NCI-H2171 (cell line): ENCODE results near the gene TGFBR2.
"Not testable (repeated sequence)": the region's sequence is repeated elsewhere in the genome, so short reads cannot be mapped to it uniquely, and the experiment has no call there.

Source experiments
- DNase-seq: peaks from one replicate; lab custom pipeline; 2025; lab: John Stamatoyannopoulos, UW

Gene TGFBR2

DNA sequence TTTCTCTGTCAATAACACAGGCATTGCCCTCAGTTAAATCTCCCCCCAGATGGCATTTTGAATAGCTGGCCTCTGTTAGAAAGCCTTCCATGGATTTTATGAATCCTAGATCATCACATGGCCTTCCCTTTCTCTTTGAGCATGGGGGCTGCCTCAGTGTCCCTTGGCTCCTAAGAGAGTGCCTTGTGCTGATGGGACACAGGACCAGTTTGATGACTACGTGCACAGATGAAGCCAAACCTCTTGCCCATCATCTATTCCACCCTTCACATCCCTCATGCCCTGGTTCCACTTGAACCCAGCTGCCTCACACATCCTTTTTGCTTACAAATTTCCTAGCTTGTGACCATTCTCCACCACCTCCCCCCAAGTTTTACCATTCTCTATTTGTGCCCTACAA lies 12.9 kb downstream of the TGFBR2 start:
- DNase-seq: no peak

DNA sequence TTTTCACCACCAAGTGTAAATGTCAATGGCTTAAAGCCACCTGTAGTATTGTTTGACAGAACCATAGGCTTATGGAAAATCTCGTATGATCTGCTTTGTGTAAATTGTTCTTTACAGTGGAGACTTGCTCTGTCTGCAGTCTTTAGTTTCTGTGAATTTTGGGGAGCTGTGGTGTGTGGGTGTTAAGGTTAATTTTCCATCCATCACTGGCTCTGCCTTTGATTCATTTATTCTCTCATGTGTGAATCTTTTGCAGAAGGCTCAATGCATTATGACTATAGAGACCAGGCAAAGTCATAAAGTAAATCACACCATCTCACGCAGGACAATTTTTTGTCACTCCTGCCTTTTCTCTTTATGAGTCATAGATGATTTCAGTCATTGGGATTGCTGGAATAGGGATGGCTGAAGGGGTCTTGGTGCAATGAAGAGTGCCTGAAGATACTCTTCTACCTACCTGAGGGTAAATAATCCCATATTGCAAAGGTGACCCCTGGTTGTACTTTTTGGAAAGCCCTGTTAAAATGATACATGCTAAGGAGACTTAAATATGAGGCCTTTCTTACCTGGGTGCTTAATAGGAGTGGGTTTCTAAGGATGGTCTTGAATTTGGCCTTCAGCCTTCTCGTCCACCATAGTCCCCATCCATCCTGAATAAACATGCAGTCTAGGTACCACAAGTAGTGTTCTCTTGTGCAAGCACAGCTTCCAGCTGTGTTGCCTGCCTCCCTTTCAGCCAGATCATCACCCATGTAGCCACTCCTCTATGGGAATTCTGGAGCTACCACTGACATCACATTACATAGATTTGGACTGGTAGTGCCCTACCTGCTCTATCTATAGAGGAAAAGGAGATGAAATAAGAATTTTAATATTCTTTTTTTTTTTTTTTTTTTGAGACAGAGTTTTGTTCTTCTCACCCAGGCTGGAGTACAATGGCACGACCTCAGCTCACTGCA lies 14.3 kb downstream of the TGFBR2 start:
- no peak for DNase-seq

DNA sequence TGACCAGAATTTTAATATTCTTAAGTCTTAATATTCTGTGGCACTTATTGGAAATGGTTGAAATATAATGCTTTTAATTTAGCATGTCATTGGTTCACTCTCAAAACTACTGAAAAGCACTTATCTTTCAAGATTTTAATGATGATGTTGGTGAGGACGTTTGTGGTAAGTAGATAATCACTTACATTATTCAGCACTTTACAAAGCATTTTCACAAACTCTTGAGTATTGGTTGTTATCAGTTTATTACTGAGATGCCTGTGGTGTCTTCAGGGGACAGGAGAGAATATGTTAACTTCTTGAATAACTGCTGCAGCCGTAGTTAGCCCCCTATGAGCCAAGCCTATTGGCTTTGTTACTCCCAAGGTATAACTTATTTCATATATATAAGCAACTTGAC lies 15.2 kb downstream of the TGFBR2 start:
- no peak for DNase-seq

- no peak for DNase-seq
Measured at GRCh38 chr3:30622047-30622545, 15.7 kb downstream of the TGFBR2 start.

DNA sequence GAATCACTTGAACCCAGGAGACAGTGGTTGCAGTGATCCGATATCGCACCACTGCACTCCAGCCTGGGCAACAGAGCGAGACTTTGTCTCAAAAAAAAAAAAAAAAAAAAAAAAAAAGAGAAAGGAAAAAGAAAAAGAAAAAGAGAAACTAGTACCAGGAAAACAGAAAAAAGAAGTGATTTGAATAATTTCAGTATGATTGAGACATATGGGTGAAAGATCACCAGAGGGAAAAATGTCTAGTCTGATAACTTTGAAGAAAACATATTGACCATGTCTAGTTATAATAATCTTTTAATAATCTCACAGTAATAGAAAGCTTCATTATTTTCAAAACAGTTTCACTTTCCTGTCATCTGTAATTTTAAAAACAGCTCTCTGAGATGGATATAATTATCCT lies 16.4 kb downstream of the TGFBR2 start:
- no peak for DNase-seq

DNA sequence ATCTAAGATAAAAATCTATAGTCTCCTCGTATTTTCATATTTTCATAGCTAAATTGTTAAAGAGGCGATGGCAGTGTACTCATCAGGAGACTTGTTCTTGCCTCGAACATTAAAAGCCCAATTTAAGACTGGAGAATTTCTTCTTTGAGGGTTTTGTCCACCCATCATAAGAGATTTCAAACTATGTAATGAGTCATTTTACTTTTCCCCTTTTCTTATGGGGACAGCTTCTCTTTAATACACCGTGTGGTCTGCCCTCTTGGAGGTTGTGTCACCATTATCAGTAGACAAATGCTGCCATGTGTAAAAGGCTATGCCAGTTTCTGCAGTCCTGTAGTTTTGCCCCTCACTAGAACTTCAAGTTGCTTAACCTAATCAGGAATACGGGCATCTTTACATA lies 16.9 kb downstream of the TGFBR2 start:
- DNase-seq: no peak

DNA sequence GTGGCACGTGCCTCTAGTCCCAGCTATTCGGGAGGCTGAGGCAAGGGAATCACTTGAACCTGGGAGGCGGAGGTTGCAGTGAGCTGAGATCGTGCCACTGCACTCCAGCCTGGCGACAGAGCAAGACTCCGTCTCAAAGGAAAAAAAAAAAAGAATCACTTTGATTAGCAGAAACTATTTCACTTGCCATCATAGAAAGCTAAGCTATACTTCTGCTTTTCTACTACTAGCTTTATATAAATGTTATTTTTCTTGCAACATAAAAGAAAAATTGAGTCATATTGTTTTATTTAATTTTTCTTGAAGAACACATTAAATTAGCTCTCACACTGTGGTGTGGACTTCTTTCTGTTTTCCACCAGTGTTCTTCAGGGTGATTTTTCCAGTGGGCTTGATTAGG lies 18.1 kb downstream of the TGFBR2 start:
- DNase-seq: not testable (repeated sequence)

GRCh38 chr3:30625541-30626438 lies 19.4 kb downstream of the TGFBR2 start:
- no peak for DNase-seq

GRCh38 chr3:30626443-30627180 lies 20.2 kb downstream of the TGFBR2 start:
- no peak for DNase-seq

DNA sequence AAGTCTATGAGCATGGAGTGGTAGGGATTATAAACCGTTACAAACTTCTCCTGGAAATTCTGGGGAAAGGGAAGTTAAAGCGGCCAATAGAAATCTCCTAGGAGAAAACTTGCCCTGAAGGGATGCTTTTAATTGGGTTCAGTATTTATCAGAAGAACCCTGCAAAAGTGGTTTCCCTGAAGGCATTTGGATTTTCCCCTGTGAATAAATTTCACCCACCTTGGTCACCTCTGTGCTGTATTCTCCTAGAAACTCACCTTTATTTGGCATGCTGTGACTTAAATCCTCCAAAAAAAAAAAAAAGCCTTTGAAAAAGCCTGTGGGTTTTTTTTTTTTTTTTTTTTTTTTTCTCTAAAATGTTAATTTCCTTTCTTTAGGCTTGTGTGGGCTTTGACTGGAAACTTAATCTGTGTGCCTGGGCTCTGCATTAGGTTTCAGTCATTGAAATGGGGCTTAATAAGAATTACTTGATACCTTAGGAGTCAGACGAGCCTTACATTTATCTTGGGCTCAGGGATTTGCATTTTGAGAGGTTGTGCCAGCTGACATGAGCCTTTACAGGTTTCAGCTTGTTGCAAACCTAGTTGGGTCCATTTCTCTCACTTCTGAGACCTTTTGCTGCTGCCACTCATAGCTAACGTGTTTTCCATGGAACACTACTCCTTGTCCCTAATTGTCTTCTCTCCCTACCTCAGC lies 22.0 kb downstream of the TGFBR2 start:
- DNase-seq: no peak

GRCh38 chr3:30628901-30629590 lies 22.6 kb downstream of the TGFBR2 start:
- DNase-seq: no peak

DNA sequence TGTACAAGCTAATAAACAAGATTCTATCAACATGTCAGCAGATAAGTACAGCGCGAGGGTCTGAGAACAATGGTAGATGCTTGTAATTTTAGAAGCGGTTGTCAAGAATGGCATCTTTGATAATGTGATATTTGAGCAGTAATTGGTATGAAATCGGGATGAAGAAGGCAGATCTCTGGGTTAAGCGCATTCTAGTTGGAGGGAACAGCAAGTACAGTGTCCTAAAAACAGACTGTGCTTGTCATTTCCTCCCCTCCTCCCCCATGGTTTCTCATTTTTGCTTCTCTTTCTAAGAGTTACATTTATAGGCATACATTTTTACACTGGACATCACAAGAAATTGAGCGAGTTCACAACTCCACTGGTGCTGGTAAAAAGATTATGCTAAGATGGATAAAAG lies 23.3 kb downstream of the TGFBR2 start:
- no peak for DNase-seq

DNA sequence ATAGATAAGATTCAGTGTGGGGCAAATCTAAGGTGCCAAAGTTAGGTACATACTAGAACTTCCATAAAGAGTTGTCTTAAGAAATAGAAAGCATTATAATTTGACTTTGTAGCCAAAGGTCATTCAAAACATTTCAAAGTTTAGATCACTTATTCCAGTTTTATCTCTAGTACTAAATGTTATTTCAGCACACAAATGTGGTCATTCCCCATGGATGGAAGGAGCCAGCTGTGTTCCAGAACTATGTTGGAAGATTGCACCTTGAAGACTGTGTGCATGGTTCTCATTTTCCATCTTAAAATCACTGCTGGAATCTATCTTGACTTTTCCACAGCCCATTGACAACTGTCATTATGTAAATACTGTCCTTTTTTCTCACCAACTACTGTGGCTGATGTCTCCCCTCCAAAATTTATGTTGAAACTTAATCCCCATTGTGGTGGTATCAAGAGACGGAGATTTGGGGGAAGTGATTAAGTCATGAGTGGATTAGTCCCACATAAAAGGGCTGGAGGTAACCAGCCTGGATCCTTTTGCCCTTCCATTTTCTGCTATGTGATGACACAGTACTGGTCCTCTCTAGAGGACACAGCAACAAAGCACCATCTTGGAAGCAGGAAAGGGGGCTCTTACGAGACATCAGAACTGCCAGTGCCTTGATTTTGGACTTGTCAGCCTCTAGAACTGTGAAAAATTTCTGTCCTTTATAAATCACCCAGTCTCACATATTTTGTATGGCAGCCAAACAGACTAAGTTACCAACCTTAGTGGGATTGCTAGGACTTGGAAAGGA lies 24.0 kb downstream of the TGFBR2 start:
- DNase-seq: no peak

DNA sequence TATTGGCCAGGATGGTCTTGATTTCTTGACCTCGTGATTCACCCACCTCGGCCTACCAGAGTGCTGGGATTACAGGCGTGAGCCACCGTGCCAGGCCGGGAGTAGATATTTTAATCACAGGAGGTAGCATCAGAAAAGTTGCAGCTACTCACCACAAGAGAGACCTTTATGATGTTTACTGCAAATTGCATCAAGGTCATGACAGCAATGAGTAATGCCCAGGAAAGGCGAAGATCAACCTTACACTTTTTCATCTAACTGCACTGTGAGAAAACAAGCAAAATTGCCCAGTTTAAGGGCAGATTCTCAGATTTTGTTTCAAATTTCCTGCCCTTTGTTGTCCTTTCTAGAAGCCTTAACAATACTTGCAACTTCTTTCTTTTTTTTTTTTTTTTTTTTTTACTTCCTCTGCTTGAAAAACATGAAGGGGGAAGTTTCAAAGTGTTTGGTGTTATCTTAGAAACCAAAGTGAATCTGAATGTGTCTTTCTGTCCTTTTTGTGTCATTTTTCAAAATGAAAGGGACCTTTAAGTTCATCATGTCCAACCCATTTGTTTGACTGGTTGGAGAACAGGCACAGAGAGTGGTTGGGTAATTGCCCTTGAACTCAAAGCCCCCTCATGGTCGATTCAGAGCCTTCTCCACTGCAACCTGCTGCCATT lies 25.0 kb downstream of the TGFBR2 start:
- no peak for DNase-seq

DNA sequence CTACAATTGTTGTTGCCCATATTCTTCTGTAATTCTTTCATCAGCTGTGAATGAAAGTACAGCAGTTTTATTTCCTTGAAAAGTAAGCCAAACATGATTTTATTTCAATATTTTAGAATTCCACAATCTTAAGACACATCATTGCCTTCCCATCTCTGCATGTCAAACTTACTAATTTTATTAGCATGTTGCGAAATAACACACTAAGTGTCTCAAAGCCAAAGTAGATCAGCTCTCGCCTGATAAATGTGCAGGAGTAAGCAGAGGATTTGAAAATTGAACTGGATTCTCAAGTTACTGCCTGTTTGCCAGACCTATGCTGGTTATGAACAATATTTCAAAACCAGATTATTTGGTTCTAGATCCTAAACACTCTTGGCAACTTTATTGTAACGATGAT lies 25.7 kb downstream of the TGFBR2 start:
- no peak for DNase-seq

DNA sequence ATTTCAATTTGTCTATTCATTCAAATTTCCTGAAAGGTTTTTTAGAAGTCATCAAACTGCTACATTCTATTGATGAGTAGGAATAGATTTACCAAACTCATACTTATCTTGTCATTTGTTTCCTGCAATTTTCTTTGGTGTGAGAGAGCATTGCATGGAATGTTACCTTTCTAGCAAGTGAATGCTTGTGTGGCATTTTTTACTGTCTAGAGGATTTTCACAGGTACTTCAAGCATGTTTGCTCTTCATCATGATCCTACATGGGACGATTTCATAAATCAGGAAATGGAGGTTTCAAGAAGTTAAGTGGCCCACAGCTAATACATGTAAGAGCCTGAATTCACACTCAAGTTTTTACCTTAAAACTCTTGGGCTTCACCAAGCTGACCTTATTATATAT lies 26.1 kb downstream of the TGFBR2 start:
- no peak for DNase-seq

- DNase-seq: no peak
Measured at GRCh38 chr3:30633718-30634117, 27.3 kb downstream of the TGFBR2 start.

- DNase-seq: no peak
Measured at GRCh38 chr3:30634761-30635735, 28.6 kb downstream of the TGFBR2 start.
